Stimulated activated CD8-positive, alpha-beta memory T cell treated with anti-CD3 and anti-CD28 coated beads, Interleukin-7, amount 100 ng/mL, for 4 hours (primary cell): Measurements from ENCODE around the gene EXOC3L4.

Experiments used
- DNase-seq, 2 donors: peaks; one replicate each; pipeline ENCODE4 v3.0.0-alpha.2; 2020; ENCODE audit warnings: low read depth in 2 of 2

Gene EXOC3L4

GRCh38 chr14:103091041-103091882 is 3.3 kb upstream of the EXOC3L4 start:
- DNase-seq, result peak; percentile 54 to 76

GRCh38 chr14:103091883-103092222 is 2.7 kb upstream of the EXOC3L4 start:
- no peak for DNase-seq

GRCh38 chr14:103093856-103094405 is 594 bp upstream of the EXOC3L4 start:
- no peak for DNase-seq

GRCh38 chr14:103095210-103095778 is 769 bp downstream of the EXOC3L4 start:
- no peak for DNase-seq

- DNase-seq, result no peak
Measured at GRCh38 chr14:103096387-103096786, 1.9 kb downstream of the EXOC3L4 start.

- no peak for DNase-seq
Measured at GRCh38 chr14:103097244-103097993, 2.9 kb downstream of the EXOC3L4 start.

- no peak for DNase-seq
Measured at GRCh38 chr14:103097994-103098957, 3.8 kb downstream of the EXOC3L4 start.

- DNase-seq, result no peak
Measured at GRCh38 chr14:103099081-103099732, 4.7 kb downstream of the EXOC3L4 start.

- DNase-seq, result no peak
Measured at GRCh38 chr14:103099733-103100280, 5.3 kb downstream of the EXOC3L4 start.

GRCh38 chr14:103100281-103101121 is 6.0 kb downstream of the EXOC3L4 start:
- no peak for DNase-seq

GRCh38 chr14:103101257-103101962 is 6.9 kb downstream of the EXOC3L4 start:
- DNase-seq, result no peak

GRCh38 chr14:103101963-103102688 is 7.6 kb downstream of the EXOC3L4 start:
- no peak for DNase-seq

- no peak for DNase-seq
Measured at GRCh38 chr14:103102689-103103260, 8.2 kb downstream of the EXOC3L4 start.

GRCh38 chr14:103103461-103104388 is 9.2 kb downstream of the EXOC3L4 start:
- DNase-seq, result no peak

- no peak for DNase-seq
Measured at GRCh38 chr14:103104389-103104653, 9.8 kb downstream of the EXOC3L4 start.

GRCh38 chr14:103104654-103105452 is 10.3 kb downstream of the EXOC3L4 start:
- peak; percentile 34 to 58 for DNase-seq
